ENCODE measurements around the gene SCGN. TPM values are rescaled to one million over a fixed set of nuclear protein-coding genes. Genes with fewer than 3 reads are reported as not detected.

SCGN gene
- polyA plus RNA-seq, 1 donor (not counting 4 experiments of a cell fraction or from before 2014, with no cell fraction given) = not detected

- no peaks in the 10 kb centered on the region for H3K4me1 ChIP-seq (ENCODE audit: control insufficient read depth, extremely low read depth, insufficient read depth, low read length)
- no peak overlapping the region for H3K27ac ChIP-seq (ENCODE audit: control insufficient read depth, insufficient read depth, low read length)
- H3K4me2 ChIP-seq (ENCODE audit: control insufficient read depth, extremely low read depth, insufficient read depth, low read depth, low read length) = no peak overlapping the region
- TF ChIP-seq, protein P1, sequence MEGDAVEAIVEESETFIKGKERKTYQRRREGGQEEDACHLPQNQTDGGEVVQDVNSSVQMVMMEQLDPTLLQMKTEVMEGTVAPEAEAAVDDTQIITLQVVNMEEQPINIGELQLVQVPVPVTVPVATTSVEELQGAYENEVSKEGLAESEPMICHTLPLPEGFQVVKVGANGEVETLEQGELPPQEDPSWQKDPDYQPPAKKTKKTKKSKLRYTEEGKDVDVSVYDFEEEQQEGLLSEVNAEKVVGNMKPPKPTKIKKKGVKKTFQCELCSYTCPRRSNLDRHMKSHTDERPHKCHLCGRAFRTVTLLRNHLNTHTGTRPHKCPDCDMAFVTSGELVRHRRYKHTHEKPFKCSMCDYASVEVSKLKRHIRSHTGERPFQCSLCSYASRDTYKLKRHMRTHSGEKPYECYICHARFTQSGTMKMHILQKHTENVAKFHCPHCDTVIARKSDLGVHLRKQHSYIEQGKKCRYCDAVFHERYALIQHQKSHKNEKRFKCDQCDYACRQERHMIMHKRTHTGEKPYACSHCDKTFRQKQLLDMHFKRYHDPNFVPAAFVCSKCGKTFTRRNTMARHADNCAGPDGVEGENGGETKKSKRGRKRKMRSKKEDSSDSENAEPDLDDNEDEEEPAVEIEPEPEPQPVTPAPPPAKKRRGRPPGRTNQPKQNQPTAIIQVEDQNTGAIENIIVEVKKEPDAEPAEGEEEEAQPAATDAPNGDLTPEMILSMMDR (optimal IDR thresholded peaks at IDR 0.05 in 1 of 3, IDR thresholded peaks at IDR 0.05 in 1 of 3, conservative IDR thresholded peaks at IDR 0.05 in 1 of 3; ENCODE audit: extremely low read depth in 1 of 3, insufficient read depth in 2 of 3, low read length in 3 of 3) = no peak
- TF ChIP-seq EZH2 (IDR thresholded peaks at IDR 0.05; ENCODE audit: low read length) = no peak
- no peak for DNase-seq (ENCODE audit: low read depth, low spot score)
- no peaks in the 10 kb centered on the region for H3K9me3 ChIP-seq (ENCODE audit: control insufficient read depth, low read depth, low read length)
- FAIRE-seq = no peak
- H4K20me1 ChIP-seq (ENCODE audit: control insufficient read depth, extremely low read depth, insufficient read depth, low read length) = no peaks in the 10 kb centered on the region
- peaks cover 4% of the 10 kb centered on the region for H3K27me3 ChIP-seq (ENCODE audit: control insufficient read depth, extremely low read depth, insufficient read depth, low read length)
- no peak overlapping the region for H3K9ac ChIP-seq (ENCODE audit: control insufficient read depth, extremely low read depth, insufficient read depth, low read length)
- no peak overlapping the region for H2AFZ ChIP-seq (ENCODE audit: control insufficient read depth, low read length)
- no peaks in the 10 kb centered on the region for H3K36me3 ChIP-seq (ENCODE audit: control insufficient read depth in 2 of 2, extremely low read depth in 1 of 2, insufficient read depth in 2 of 2, low read length in 2 of 2)
- dilution Hi-C loops (cut with MboI; ENCODE audit: extremely low pct_ligation_motif_present, low sequenced_read_pairs) = no loop called here
- no peaks in the 10 kb centered on the region for H3K9me1 ChIP-seq (ENCODE audit: control insufficient read depth, extremely low read depth, insufficient read depth, low read length)
- H3K79me2 ChIP-seq (ENCODE audit: control insufficient read depth, insufficient read depth, low read length) = no peaks in the 10 kb centered on the region
- no peak overlapping the region for H3K4me3 ChIP-seq (ENCODE audit: control insufficient read depth in 2 of 3, extremely low read depth in 1 of 3, insufficient read depth in 2 of 3, low read depth in 1 of 3, low read length in 3 of 3)
Observed at GRCh38 chr6:25726122-25726911, 74.3 kb downstream of the SCGN start.

- no peak for FAIRE-seq
- H3K9me1 ChIP-seq (ENCODE audit: control insufficient read depth, extremely low read depth, insufficient read depth, low read length) = no peaks in the 10 kb centered on the region
- H3K27me3 ChIP-seq (ENCODE audit: control insufficient read depth, extremely low read depth, insufficient read depth, low read length) = peaks cover 4% of the 10 kb centered on the region
- H3K4me1 ChIP-seq (ENCODE audit: control insufficient read depth, extremely low read depth, insufficient read depth, low read length) = no peaks in the 10 kb centered on the region
- H4K20me1 ChIP-seq (ENCODE audit: control insufficient read depth, extremely low read depth, insufficient read depth, low read length) = no peaks in the 10 kb centered on the region
- H3K36me3 ChIP-seq (ENCODE audit: control insufficient read depth in 2 of 2, extremely low read depth in 1 of 2, insufficient read depth in 2 of 2, low read length in 2 of 2) = no peaks in the 10 kb centered on the region
- no peak for TF ChIP-seq EZH2 (IDR thresholded peaks at IDR 0.05; ENCODE audit: low read length)
- TF ChIP-seq, protein P1 (optimal IDR thresholded peaks at IDR 0.05 in 1 of 3, IDR thresholded peaks at IDR 0.05 in 1 of 3, conservative IDR thresholded peaks at IDR 0.05 in 1 of 3; ENCODE audit: extremely low read depth in 1 of 3, insufficient read depth in 2 of 3, low read length in 3 of 3) = no peak
- no peak overlapping the region for H2AFZ ChIP-seq (ENCODE audit: control insufficient read depth, low read length)
- no peak overlapping the region for H3K27ac ChIP-seq (ENCODE audit: control insufficient read depth, insufficient read depth, low read length)
- dilution Hi-C loops (cut with MboI; ENCODE audit: extremely low pct_ligation_motif_present, low sequenced_read_pairs) = no loop called here
- H3K4me2 ChIP-seq (ENCODE audit: control insufficient read depth, extremely low read depth, insufficient read depth, low read depth, low read length) = no peak overlapping the region
- H3K9ac ChIP-seq (ENCODE audit: control insufficient read depth, extremely low read depth, insufficient read depth, low read length) = no peak overlapping the region
- no peaks in the 10 kb centered on the region for H3K79me2 ChIP-seq (ENCODE audit: control insufficient read depth, insufficient read depth, low read length)
- DNase-seq (ENCODE audit: low read depth, low spot score) = no peak
- no peak overlapping the region for H3K4me3 ChIP-seq (ENCODE audit: control insufficient read depth in 2 of 3, extremely low read depth in 1 of 3, insufficient read depth in 2 of 3, low read depth in 1 of 3, low read length in 3 of 3)
- no peaks in the 10 kb centered on the region for H3K9me3 ChIP-seq (ENCODE audit: control insufficient read depth, low read depth, low read length)
Observed at GRCh38 chr6:25727028-25727427, 75.0 kb downstream of the SCGN start.
